HCT116 (cell line): Measurements from ENCODE around the gene IMMT. TPM values are rescaled to one million over a fixed set of nuclear protein-coding genes. Genes with fewer than 3 reads are reported as not detected.

ENCODE experiments used
- ATAC-seq: fragments of 200-7000 bp; cut with Tn5 transposase; 2 replicates; pipeline ENCODE4 v1.9.1; 2020; ENCODE audit warnings: mild to moderate bottlenecking, moderate library complexity
- BruUV-seq: library from RNA; stranded (reverse); fragments of 400-500 nt; replicated peaks from 2 replicates; lab custom pipeline; 2021; lab: Mats Ljungman, UMichigan
- CTCF ChIA-PET: fragments of 300-600 bp; sonication (Branson Sonifier 250); formaldehyde crosslinking; loops from one replicate; lab custom pipeline; 2021; ENCODE audit warnings: antibody characterized with exemption; lab: Charles Lee
- POLR2A ChIA-PET: fragments of 300-600, 350-600 bp; sonication (Branson Sonifier 250); formaldehyde crosslinking; loops from one replicate; lab custom pipeline; 2021; ENCODE audit warnings: antibody characterized with exemption; lab: Charles Lee
- RAD21 ChIA-PET, 2 experiments: fragments of 300-600 bp; sonication (Branson Sonifier 250); formaldehyde crosslinking; loops; one replicate each; lab custom pipeline; 2023; ENCODE audit warnings: low total read pairs in 2 of 2; ENCODE audit not compliant: uncharacterized antibody in 2 of 2, unreplicated experiment in 2 of 2, low non-redundant PET in 1 of 2; lab: Charles Lee
- DNase-seq: peaks from one replicate; pipeline ENCODE4 v3.0.0-alpha.2; 2010; ENCODE audit warnings: low read depth, low spot score
- H2AFZ ChIP-seq: fragments of 200-600 bp; shearing (Covaris generic), sonication (generic); 2 replicates; pipeline ENCODE4 v1.6.1; 2017; ENCODE audit warnings: low read depth, mixed run types, mixed read lengths, antibody characterized with exemption, low read length; ENCODE audit not compliant: poor library complexity, severe bottlenecking
- H3K27ac ChIP-seq: 2 replicates; pipeline ENCODE4 v1.5.1; 2012; ENCODE audit warnings: low read depth, low read length
- H3K27me3 ChIP-seq: fragments of 200-600 bp; sonication (generic); 2 replicates; pipeline ENCODE4 v1.6.1; 2016; ENCODE audit warnings: mixed run types, low read length, mixed read lengths; ENCODE audit not compliant: insufficient read depth
- H3K36me3 ChIP-seq, 2 experiments: fragments of 200-500 bp in 1 of 2; fragments of 200-600 bp in 1 of 2; sonication (Bioruptor generic) in 1 of 2; sonication (generic) in 1 of 2; 2 replicates each; pipeline versions ENCODE4 v1.5.1 to v1.6.1; 2014 to 2016; ENCODE audit warnings: low read length in 2 of 2, inconsistent platforms in 1 of 2, mixed read lengths in 1 of 2, mixed run types in 1 of 2; ENCODE audit not compliant: insufficient read depth in 2 of 2, control insufficient read depth in 1 of 2
- H3K4me1 ChIP-seq, 2 experiments: fragments of 200-600 bp in 1 of 2; sonication (generic) in 1 of 2; 2 replicates each; pipeline versions ENCODE4 v1.5.1 to v1.6.1; 2012 to 2017; ENCODE audit warnings: low read length in 2 of 2, inconsistent platforms in 1 of 2, mild to moderate bottlenecking in 1 of 2, mixed read lengths in 1 of 2, mixed run types in 1 of 2, moderate library complexity in 1 of 2; ENCODE audit not compliant: insufficient read depth in 2 of 2, control insufficient read depth in 1 of 2
- H3K4me2 ChIP-seq: fragments of 200-600 bp; sonication (generic); 2 replicates; pipeline ENCODE4 v1.6.1; 2017; ENCODE audit warnings: mixed run types, low read length, mixed read lengths
- H3K4me3 ChIP-seq, 2 experiments: fragments of 200-600 bp in 1 of 2; sonication (generic) in 1 of 2; replicated peaks in 1 of 2; 2 replicates each; pipeline ENCODE4 v1.5.1; 2011 to 2016; ENCODE audit warnings: low read length in 2 of 2, control low read depth in 1 of 2, low read depth in 1 of 2, mild to moderate bottlenecking in 1 of 2, mixed read lengths in 1 of 2, mixed run types in 1 of 2
- H3K79me2 ChIP-seq: fragments of 200-600 bp; sonication (generic); 2 replicates; pipeline ENCODE4 v1.6.1; 2017; ENCODE audit warnings: mild to moderate bottlenecking, mixed run types, low read length, moderate library complexity, mixed read lengths; ENCODE audit not compliant: insufficient read depth
- H3K9ac ChIP-seq: fragments of 200-600 bp; sonication (generic); 2 replicates; pipeline ENCODE4 v1.6.1; 2016; ENCODE audit warnings: low read length, mixed read lengths
- H3K9me2 ChIP-seq: fragments of 200-600 bp; sonication (generic), shearing (Covaris generic); 2 replicates; pipeline ENCODE4 v1.6.1; 2017; ENCODE audit warnings: mixed run types, mild to moderate bottlenecking, moderate library complexity; ENCODE audit not compliant: insufficient read depth
- H3K9me3 ChIP-seq, 2 experiments: fragments of 200-500 bp in 1 of 2; fragments of 200-600 bp in 1 of 2; sonication (Bioruptor generic) in 1 of 2; sonication (generic) in 1 of 2; 2 replicates each; pipeline ENCODE4 v1.6.1; 2014 to 2017; ENCODE audit warnings: low read length in 2 of 2, mixed read lengths in 2 of 2, inconsistent platforms in 1 of 2, low read depth in 1 of 2, mild to moderate bottlenecking in 1 of 2, mixed run types in 1 of 2, moderate library complexity in 1 of 2; ENCODE audit not compliant: control insufficient read depth in 1 of 2, insufficient read depth in 1 of 2
- H4K20me1 ChIP-seq: fragments of 200-600 bp; sonication (generic), shearing (Covaris generic); 2 replicates; pipeline ENCODE4 v1.6.1; 2017; ENCODE audit warnings: mixed run types, mild to moderate bottlenecking, moderate library complexity; ENCODE audit not compliant: insufficient read depth
- FOSL1 ChIP-seq: IDR thresholded peaks from 2 replicates; pipeline ENCODE4 v1.6.1; 2012; ENCODE audit warnings: low read depth
- JUND ChIP-seq: IDR thresholded peaks from 2 replicates; pipeline ENCODE4 v1.6.1; 2012
- MAX ChIP-seq: IDR thresholded peaks from 2 replicates; pipeline ENCODE4 v1.6.1; 2012
- POLR2A ChIP-seq: IDR thresholded peaks from 2 replicates; pipeline ENCODE4 v1.7.0; 2011; ENCODE audit warnings: borderline replicate concordance; ENCODE audit not compliant: insufficient read depth, insufficient read length; ENCODE audit errors: extremely low read depth
- POLR2AphosphoS5 ChIP-seq: IDR thresholded peaks from 2 replicates; pipeline ENCODE4 v1.6.1; 2011; ENCODE audit warnings: mild to moderate bottlenecking, low read depth, low read length, moderate library complexity
- RAD21 ChIP-seq: IDR thresholded peaks from 2 replicates; pipeline ENCODE4 v1.6.1; 2012; ENCODE audit warnings: low read depth, mild to moderate bottlenecking
- REST ChIP-seq: IDR thresholded peaks from 2 replicates; pipeline ENCODE4 v1.6.1; 2012; ENCODE audit warnings: low read depth
- SP1 ChIP-seq: IDR thresholded peaks from 2 replicates; pipeline ENCODE4 v1.6.1; 2012; ENCODE audit warnings: low read depth
- ZBTB33 ChIP-seq: IDR thresholded peaks from 2 replicates; pipeline ENCODE4 v1.6.1; 2011; ENCODE audit warnings: mild to moderate bottlenecking, low read length, moderate library complexity; ENCODE audit not compliant: insufficient replicate concordance; ENCODE audit errors: extremely low read depth
- intact Hi-C: fragments of 100-400 bp; cut with micrococcal nuclease; formaldehyde crosslinking; loops from 2 replicates; pipeline ENCODE4 v1.10.0; 2022
- total RNA-seq: library from RNA; stranded (reverse); gene quantifications from one replicate; pipeline ENCODE4 v1.2.1, GENCODE V29; 2021; ENCODE audit not compliant: unreplicated experiment

The IMMT gene
- total RNA-seq, 1 experiment from 2014 or later, result 125 TPM

GRCh38 chr2:86175828-86176227 is 19.4 kb downstream of the IMMT start:
- intact Hi-C loops, result no loop called here
- no peak overlapping the region for H3K9ac ChIP-seq
- RAD21 ChIA-PET, result no interaction called here
- no peaks in the 10 kb centered on the region for H3K9me2 ChIP-seq
- CTCF ChIA-PET, result no interaction called here
- no peak overlapping the region for H2AFZ ChIP-seq
- H3K4me2 ChIP-seq, result no peak overlapping the region
- peaks cover 23 to 26% of the 10 kb centered on the region in 2 experiments; a peak in 3 of 4 replicates for H3K36me3 ChIP-seq
- H3K27me3 ChIP-seq, result no peaks in the 10 kb centered on the region
- no TSS peak for BruUV-seq
- TF ChIP-seq REST (no peak), JUND (no peak), FOSL1 (no peak), POLR2AphosphoS5 (no peak), MAX (no peak), RAD21 (no peak), POLR2A (no peak), ZBTB33 (no peak), SP1 (no peak)
- ATAC-seq, result no peak
- H3K79me2 ChIP-seq, result peaks cover 67% of the 10 kb centered on the region
- POLR2A ChIA-PET, result interaction anchor here (1.3 kb wide), 1 partner anchor 19 kb away, joined by 3 read pairs; the partner anchor contains the start of gene IMMT
- H3K27ac ChIP-seq, result no peak overlapping the region
- H3K4me1 ChIP-seq, result peaks cover 0 to 3% of the 10 kb centered on the region in 2 experiments; a peak in 1 of 4 replicates
- H3K9me3 ChIP-seq, result no peaks in the 10 kb centered on the region
- DNase-seq, result no peak
- H3K4me3 ChIP-seq, result no peak overlapping the region
- H4K20me1 ChIP-seq, result peaks cover 8% of the 10 kb centered on the region; the same call in 1 of the 2 replicates
